BJ (cell line): ENCODE measurements around the gene KIF5A. TPM values are rescaled to one million over a fixed set of nuclear protein-coding genes. Genes with fewer than 3 reads are reported as not detected.
"Not testable (repeated sequence)": the region's sequence is repeated elsewhere in the genome, so short reads cannot be mapped to it uniquely, and the experiment has no call there.

Experiments
- CTCF ChIA-PET: fragments of 350-600 bp; formaldehyde crosslinking; extraction: SDS; loops from one replicate; lab custom pipeline; 2021; ENCODE audit warnings: antibody characterized with exemption, inconsistent platforms; lab: Yijun Ruan, JAX
- POLR2A ChIA-PET: fragments of 300-600 bp; sonication (Branson Sonifier 250); formaldehyde crosslinking; extraction: SDS; loops from one replicate; lab custom pipeline; 2021; ENCODE audit warnings: antibody characterized with exemption; lab: Charles Lee
- DNase-seq: peaks from one replicate; pipeline ENCODE4 v3.0.0-alpha.2; 2011; ENCODE audit warnings: low read depth
- H3K27me3 ChIP-seq: 2 replicates; pipeline ENCODE4 v1.6.0; 2011; ENCODE audit warnings: low read length; ENCODE audit not compliant: control insufficient read depth, insufficient read depth
- H3K36me3 ChIP-seq: 2 replicates; pipeline ENCODE4 v1.5.1; 2011; ENCODE audit warnings: low read length; ENCODE audit not compliant: control insufficient read depth, insufficient read depth
- H3K4me3 ChIP-seq: 2 replicates; pipeline ENCODE4 v1.5.1; 2011; ENCODE audit warnings: low read depth, mild to moderate bottlenecking, control low read depth, low read length
- polyA plus RNA-seq: library from polyadenylated mRNA; depleted of rRNA; stranded (reverse); fragments of >200 nt; gene quantifications from 2 replicates; pipeline ENCODE4 v1.2.3, GENCODE V29; 2011
- TF ChIP-seq, protein P1 (sequence below): IDR thresholded peaks from 2 replicates; pipeline ENCODE4 v1.5.1; 2011; ENCODE audit warnings: low read depth, mild to moderate bottlenecking, control low read depth, inconsistent platforms, low read length, moderate library complexity; ENCODE audit not compliant: insufficient read depth

Gene KIF5A
- polyA plus RNA-seq, 1 experiment, result 0.64 TPM

DNA sequence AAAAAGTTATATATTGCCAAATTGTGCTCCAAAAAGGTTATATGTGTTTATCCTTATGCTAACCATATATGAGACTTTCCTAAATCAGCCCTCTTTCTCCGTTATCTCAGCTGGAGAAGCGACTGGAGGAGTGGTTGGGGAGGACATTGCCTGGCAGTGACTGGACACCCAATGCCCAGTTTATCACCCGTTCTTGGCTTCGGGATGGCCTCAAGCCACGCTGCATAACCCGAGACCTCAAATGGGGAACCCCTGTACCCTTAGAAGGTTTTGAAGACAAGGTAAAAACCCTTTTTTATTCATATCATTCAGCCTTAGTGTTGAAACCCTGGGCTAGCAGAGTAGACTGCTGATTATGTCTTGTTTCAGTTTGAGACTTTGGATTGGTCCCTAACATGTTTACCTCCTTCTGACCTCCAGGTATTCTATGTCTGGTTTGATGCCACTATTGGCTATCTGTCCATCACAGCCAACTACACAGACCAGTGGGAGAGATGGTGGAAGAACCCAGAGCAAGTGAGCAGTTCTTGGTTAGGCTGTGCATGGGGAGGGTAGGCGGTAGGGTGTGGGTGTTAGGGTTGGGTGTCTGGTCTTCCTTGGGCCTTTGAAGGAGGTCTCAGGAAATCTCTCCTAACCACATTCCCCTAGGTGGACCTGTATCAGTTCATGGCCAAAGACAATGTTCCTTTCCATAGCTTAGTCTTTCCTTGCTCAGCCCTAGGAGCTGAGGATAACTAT lies 38.1 kb upstream of the KIF5A start:
- Histone ChIP-seq H3K36me3 (peaks cover 42% of the 10 kb centered on the region), H3K4me3 (no peak overlapping the region), H3K27me3 (no peaks in the 10 kb centered on the region)
- ChIA-PET POLR2A (no interaction called here), CTCF (interaction anchor here (0.7 to 0.9 kb wide), 2 partner anchors 23 to 52 kb away, joined by 3 read pairs; no protein-coding TSS in a partner anchor)
- DNase-seq, result no peak
- TF ChIP-seq, protein P1, sequence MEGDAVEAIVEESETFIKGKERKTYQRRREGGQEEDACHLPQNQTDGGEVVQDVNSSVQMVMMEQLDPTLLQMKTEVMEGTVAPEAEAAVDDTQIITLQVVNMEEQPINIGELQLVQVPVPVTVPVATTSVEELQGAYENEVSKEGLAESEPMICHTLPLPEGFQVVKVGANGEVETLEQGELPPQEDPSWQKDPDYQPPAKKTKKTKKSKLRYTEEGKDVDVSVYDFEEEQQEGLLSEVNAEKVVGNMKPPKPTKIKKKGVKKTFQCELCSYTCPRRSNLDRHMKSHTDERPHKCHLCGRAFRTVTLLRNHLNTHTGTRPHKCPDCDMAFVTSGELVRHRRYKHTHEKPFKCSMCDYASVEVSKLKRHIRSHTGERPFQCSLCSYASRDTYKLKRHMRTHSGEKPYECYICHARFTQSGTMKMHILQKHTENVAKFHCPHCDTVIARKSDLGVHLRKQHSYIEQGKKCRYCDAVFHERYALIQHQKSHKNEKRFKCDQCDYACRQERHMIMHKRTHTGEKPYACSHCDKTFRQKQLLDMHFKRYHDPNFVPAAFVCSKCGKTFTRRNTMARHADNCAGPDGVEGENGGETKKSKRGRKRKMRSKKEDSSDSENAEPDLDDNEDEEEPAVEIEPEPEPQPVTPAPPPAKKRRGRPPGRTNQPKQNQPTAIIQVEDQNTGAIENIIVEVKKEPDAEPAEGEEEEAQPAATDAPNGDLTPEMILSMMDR, result no peak

DNA sequence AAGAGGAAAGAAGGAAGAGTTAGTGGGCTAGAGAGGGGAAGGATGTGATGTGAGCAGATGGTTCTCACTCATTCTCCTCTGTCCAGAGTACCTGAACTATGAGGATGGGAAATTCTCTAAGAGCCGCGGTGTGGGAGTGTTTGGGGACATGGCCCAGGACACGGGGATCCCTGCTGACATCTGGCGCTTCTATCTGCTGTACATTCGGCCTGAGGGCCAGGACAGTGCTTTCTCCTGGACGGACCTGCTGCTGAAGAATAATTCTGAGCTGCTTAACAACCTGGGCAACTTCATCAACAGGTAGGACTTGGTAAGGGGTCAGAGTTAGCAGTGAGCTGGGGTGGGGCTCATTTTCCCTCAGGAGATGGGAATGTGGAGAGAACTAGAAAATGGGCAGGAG lies 37.2 kb upstream of the KIF5A start:
- peaks cover 48% of the 10 kb centered on the region for H3K36me3 ChIP-seq
- TF ChIP-seq, protein P1, result no peak
- ChIA-PET CTCF (interaction anchor here (0.7 to 0.9 kb wide), 2 partner anchors 24 to 53 kb away, joined by 3 read pairs; no protein-coding TSS in a partner anchor), POLR2A (interaction anchor here (0.6 kb wide), 1 partner anchor 19 kb away, joined by 4 read pairs; no protein-coding TSS in a partner anchor)
- DNase-seq, result no peak
- no peak overlapping the region for H3K4me3 ChIP-seq
- no peaks in the 10 kb centered on the region for H3K27me3 ChIP-seq

GRCh38 chr12:57513266-57513665 lies 36.6 kb upstream of the KIF5A start:
- no peaks in the 10 kb centered on the region for H3K27me3 ChIP-seq
- no peak for DNase-seq
- H3K4me3 ChIP-seq, result no peak overlapping the region
- peaks cover 52% of the 10 kb centered on the region for H3K36me3 ChIP-seq
- TF ChIP-seq, protein P1, result no peak
- CTCF ChIA-PET, result no interaction called here
- POLR2A ChIA-PET, result no interaction called here

GRCh38 chr12:57513677-57514076 lies 36.2 kb upstream of the KIF5A start:
- POLR2A ChIA-PET, H3K4me3 ChIP-seq, CTCF ChIA-PET, H3K27me3 ChIP-seq, DNase-seq: not testable (repeated sequence)
- H3K36me3 ChIP-seq, result peaks cover 52% of the 10 kb centered on the region

GRCh38 chr12:57514246-57514645 lies 35.6 kb upstream of the KIF5A start:
- H3K4me3 ChIP-seq, CTCF ChIA-PET, DNase-seq, H3K27me3 ChIP-seq, POLR2A ChIA-PET: not testable (repeated sequence)
- H3K36me3 ChIP-seq, result peaks cover 52% of the 10 kb centered on the region

DNA sequence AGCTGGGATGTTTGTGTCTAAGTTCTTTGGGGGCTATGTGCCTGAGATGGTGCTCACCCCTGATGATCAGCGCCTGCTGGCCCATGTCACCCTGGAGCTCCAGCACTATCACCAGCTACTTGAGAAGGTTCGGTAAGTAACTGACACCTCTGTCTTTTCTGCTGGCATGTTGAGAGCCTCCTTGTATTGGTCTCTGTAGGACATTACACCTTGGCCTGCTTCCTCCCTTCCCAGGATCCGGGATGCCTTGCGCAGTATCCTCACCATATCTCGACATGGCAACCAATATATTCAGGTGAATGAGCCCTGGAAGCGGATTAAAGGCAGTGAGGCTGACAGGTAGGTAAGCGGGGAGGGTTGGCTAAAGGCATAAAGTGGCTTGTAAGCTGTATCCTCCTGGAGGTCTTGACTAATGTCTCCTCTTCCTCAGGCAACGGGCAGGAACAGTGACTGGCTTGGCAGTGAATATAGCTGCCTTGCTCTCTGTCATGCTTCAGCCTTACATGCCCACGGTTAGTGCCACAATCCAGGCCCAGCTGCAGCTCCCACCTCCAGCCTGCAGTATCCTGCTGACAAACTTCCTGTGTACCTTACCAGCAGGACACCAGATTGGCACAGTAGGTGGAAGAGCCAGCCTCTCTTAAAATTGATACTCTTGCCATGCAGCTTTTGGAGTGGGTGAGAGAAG lies 35.0 kb upstream of the KIF5A start:
- TF ChIP-seq, protein P1, result no peak
- CTCF ChIA-PET, result no interaction called here
- Histone ChIP-seq H3K36me3 (peaks cover 50% of the 10 kb centered on the region), H3K4me3 (no peak overlapping the region), H3K27me3 (no peaks in the 10 kb centered on the region)
- no peak for DNase-seq
- POLR2A ChIA-PET, result no interaction called here
